Suppressor macrophage (primary cell): ENCODE measurements around the gene MMP14.
A peak's percentile ranks its signal among the peaks of the same experiment; 100 is the strongest.
"Not testable (repeated sequence)": the region's sequence is repeated elsewhere in the genome, so short reads cannot be mapped to it uniquely, and the experiment has no call there.

Source experiments
- DNase-seq, 4 experiments: peaks; one replicate each; pipeline ENCODE4 v3.0.0-alpha.2; 2020 to 2022

Gene MMP14

DNA sequence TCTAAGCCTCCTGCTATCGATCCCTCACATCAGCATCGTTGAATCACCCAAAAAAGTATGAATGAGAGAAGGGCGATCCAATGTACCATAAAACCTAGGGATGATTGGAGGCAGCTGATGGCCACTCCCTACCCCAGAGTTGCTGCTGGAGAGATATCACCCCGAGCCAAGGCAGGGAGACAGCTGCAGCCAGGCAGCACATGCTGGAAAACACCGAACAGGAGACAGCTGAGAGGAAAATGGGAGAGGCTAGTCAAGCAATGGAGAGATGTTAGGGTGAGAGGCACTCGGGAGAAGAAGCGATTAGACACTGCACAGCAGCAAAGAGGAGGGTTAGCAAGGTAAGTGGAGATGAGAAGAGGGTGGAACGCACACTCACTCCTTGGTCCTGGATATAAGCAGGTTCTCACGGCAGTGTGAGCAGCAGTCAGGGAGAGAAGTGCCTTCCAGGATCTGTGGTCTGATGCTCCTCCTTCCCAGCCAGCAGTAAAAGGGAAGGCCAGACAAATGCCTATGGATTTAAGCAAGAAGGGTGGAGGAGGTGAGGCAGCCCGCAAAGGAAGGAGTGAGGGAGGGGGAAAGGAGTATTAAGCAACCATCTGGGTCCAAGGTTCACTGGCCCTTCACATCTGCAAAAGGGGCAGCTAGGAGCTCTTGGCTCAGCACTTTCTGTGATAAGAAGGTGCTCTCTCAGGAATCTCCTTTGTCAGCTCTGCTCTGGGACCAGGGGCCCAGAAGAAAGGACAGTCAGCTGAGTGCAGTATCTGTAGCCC lies 21.3 kb upstream of the MMP14 start, which contains the start of gene SLC7A7:
SLC7A7 (minus strand) TSS at position 495 of the 773 bp plus-strand sequence. CDS start 2,037 bp downstream, outside the sequence.
- peak; percentile 43 to 73 (median 69) for DNase-seq

- peak in 3 of 4 experiments; percentile 54 to 70 (median 55) for DNase-seq
These were observed 17.0 kb upstream of the MMP14 start for GRCh38 chr14:22819151-22819988.

GRCh38 chr14:22820731-22821130 lies 15.7 kb upstream of the MMP14 start:
- DNase-seq, result no peak

DNA sequence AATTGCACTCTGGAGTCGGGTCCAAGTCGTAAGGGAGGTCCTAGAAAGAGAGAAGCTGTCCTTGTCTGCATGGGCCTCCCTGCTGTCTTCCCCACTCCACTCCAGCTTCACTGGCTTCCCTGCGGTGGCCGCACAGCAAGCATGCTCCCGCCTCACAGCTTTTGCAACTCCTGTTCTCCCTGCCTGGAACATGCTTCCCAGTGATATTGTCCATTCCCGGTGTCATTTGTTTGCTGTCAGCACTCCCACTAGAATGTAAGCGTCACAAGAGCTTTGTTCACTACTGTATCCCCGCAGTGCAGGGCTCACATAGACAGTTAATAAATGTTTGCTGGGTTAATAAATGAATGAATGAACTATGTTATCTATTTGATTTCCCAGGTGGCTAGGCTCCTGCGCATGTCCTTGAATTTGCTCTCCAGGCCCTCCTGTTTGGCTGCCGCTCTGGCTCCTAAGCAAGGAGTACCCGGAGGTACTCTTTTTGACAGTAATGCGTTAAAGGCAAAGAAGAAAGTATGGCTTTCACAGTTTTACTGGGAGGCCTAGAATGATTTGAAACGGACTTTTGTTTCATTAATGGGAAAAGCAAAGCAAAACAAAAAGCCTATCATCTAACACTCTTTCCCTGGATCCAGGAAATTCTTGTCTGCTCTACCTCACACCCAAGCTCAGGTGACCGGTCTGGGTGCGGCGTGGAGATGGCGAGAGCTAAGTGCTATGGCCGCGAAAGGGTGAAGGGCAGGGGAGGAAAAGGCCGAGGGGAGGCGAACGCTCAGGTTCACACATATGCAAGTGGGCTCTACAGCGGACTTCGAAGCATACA lies 15.0 kb upstream of the MMP14 start:
- DNase-seq, result no peak

DNA sequence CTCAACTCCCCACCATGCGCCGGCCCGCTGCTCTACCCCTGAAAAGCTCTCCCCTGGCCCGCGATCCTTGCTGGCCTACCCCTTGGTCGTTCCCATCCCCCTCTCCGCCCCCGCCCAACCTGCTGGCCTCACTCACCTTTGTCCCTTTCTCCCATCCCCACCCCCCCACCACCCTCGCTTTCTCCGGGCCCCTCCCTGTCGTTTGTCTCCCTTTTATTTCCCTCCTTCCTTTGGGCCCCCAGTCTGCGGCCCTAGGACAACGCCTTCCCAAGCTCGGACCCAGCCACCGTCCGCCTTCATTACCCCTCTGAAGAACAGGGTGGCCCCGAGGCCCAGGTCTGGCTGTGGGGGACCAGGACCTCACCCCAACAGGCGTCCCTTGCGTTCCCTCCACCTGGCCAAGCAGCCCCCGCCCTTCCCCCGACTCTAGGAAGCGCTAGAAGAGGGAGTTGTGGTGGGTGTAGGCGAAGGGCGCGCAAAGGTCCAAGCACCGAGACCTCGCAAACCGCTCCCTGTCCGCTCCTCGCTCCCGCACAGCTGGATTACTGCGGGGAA lies 14.3 kb upstream of the MMP14 start:
- DNase-seq, result no peak

- DNase-seq, result peak; percentile 78 to 90 (median 84)
These were observed 13.8 kb upstream of the MMP14 start for GRCh38 chr14:22822571-22823098.

- no peak for DNase-seq
These were observed 11.6 kb upstream of the MMP14 start for GRCh38 chr14:22824711-22825359.

GRCh38 chr14:22829076-22829660 lies 7.2 kb upstream of the MMP14 start:
- DNase-seq, result not testable (repeated sequence)

GRCh38 chr14:22829661-22830442 lies 6.5 kb upstream of the MMP14 start, which contains the start of gene MRPL52:
Gene MRPL52 (plus strand): TSS chr14:22829887. CDS start chr14:22829913, 26 bp downstream.
- peak; percentile 92 to 97 (median 95) for DNase-seq

DNA sequence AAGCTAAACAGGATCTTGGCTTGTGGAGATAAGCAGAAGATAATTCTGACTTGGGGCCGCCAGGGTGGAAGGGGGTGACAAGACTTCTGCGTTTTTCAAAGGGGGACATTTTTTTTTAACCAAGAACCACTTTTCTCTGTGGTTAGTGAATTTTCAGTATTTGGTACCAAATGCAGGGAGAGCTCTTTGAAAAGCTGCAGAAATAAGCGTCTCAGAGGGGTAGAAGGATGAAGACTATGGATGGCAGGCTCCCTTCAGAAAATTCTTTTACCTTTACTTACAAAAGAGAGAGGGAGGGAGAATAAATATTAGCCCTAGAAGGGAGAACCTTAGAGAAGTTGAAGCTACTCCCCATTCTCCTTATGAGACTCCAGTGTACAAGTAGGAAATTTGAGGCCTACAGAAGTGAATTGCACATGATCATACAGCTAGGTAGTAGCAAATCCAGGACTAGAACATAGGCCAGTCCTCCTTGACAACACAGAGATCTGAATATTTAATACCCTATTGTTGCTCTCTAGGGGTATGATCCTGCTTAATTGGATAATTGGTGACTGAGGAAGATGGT lies 5.9 kb upstream of the MMP14 start:
- no peak for DNase-seq

GRCh38 chr14:22835505-22835904 lies 880 bp upstream of the MMP14 start:
- no peak for DNase-seq

DNA sequence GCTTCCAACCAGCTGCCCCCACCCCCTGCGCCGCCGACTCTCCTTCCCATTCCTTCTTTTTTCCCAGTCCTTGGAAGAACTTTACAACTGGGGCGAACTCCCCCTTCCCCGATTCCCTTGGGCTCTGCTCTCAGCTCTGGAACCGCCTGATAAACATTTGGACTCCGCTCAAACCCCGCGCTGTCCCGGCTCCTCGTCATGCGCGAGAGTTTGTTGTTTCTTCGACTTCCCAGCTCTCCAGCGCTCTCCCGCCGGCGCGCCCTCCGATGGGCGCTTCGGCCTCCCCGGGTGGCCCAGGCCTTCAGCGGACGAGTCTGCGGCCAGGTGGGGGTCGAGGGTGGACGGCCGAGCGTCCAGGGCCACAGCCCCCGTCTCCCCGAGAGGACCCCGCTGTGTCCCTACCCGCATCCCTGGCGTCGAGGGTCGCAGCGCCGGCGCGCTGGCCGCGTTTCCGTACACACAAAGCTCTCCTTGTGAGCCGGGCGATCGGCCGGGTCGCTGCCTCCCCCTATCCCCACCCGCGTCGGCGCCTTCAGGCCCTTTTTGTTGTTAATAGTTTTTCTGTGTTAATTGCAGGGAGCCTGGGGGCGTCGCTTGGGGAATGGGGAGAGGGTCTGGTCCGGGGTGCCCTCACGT lies 847 bp downstream of the MMP14 start:
- DNase-seq, result peak; percentile 65 to 81 (median 73)

GRCh38 chr14:22837750-22838538 lies 1.6 kb downstream of the MMP14 start:
- DNase-seq, result peak in 3 of 4 experiments; percentile 17 to 36 (median 28)

DNA sequence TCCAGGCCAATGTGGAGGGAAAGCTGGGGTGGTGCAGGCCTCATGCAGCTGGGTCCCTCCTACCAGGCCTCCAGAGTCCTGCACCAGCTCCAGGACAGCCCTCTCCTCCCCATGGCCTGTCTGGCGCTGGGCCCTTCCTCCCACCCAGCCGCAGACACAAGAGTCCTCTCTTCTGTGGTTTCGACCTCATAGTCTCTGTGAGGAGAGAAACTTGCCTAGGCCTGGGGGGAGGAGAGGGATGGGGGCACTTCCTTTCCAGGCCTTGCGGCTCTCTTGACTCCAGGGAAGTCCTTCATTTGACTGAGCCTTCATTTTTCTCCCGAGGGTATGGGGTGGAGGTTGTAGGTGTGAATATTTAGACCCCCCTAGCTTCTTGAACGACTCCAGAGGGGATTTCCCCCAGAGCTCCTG lies 2.3 kb downstream of the MMP14 start:
- peak; percentile 33 to 72 (median 65) for DNase-seq

DNA sequence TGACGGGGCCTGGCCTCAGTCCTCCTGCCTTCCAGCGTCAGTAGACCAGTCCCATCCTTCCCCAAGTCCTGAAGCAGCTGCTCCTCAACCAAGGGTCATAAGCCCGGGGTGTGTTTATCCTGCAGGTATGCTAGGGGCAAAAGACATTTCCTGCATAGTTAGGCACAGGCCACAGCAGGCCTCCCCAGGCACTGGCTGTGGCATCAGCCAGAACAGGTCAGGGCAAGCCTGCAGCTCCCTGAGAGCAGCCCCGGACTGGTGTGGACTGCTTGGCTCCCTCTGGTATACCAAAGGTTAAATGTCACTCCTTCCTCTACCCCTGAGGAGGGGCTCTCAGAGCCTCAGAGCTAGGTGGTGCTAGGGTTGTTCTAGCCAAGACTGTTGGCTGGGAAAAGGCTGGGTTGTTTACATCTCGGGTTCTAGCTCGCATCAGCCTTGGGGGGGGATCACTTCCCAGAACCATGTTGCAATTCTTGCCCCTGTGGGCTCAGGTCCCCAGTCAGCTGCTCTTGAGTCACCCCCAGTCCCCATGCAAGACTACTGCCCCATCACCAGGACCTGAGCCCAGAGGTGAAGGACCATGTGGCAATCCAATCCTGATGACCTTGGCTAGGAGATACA lies 2.9 kb downstream of the MMP14 start:
- DNase-seq, result peak in 1 of 4 experiments; percentile 27

- no peak for DNase-seq
These were observed 4.9 kb downstream of the MMP14 start for GRCh38 chr14:22841311-22841710.

DNA sequence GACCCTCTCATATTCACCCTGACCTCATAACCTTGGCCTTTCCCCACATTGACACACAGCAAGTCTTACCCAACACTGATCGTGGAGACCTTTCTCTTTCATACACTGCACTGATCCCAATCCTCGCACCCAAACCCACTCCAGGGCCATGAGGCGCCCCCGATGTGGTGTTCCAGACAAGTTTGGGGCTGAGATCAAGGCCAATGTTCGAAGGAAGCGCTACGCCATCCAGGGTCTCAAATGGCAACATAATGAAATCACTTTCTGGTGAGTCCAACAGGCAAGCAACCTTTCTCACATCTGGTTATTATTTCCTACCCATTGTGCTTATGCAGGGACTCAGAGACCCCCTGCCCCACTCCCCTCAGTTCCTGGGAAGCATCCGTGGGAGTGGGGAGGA lies 5.4 kb downstream of the MMP14 start:
- DNase-seq, result no peak
